Karpas-422 (cell line): ENCODE results near the gene AMELY. TPM values are rescaled to one million over a fixed set of nuclear protein-coding genes. Genes with fewer than 3 reads are reported as not detected.
"Not testable (repeated sequence)": the region's sequence is repeated elsewhere in the genome, so short reads cannot be mapped to it uniquely, and the experiment has no call there.

Experiments used
- DNase-seq: peaks from one replicate; pipeline ENCODE4 v3.0.0-alpha.2; 2015
- H2AFZ ChIP-seq: fragments of 200-600 bp; sonication (generic); 2 replicates; pipeline ENCODE4 v1.6.1; 2014; ENCODE audit warnings: antibody characterized with exemption, low read length, mixed read lengths
- H3K27ac ChIP-seq: fragments of 200-600 bp; sonication (generic); 2 replicates; pipeline ENCODE4 v1.5.1; 2014; ENCODE audit warnings: mild to moderate bottlenecking, low read length, moderate library complexity
- H3K27me3 ChIP-seq: fragments of 200-600 bp; sonication (generic); 2 replicates; pipeline ENCODE4 v1.6.1; 2014; ENCODE audit warnings: low read length, mixed read lengths
- H3K36me3 ChIP-seq: fragments of 200-600 bp; sonication (generic); 2 replicates; pipeline ENCODE4 v1.6.1; 2014; ENCODE audit warnings: low read length, mixed read lengths; ENCODE audit not compliant: insufficient read depth
- H3K4me1 ChIP-seq: fragments of 200-600 bp; sonication (generic); 2 replicates; pipeline ENCODE4 v1.6.1; 2014; ENCODE audit warnings: mild to moderate bottlenecking, low read length, mixed read lengths
- H3K4me2 ChIP-seq: fragments of 200-600 bp; sonication (generic); 2 replicates; pipeline ENCODE4 v1.6.1; 2014; ENCODE audit warnings: low read length, low read depth, mild to moderate bottlenecking; ENCODE audit not compliant: poor library complexity, severe bottlenecking
- H3K4me3 ChIP-seq: fragments of 200-600 bp; sonication (generic); 2 replicates; pipeline ENCODE4 v1.5.1; 2014; ENCODE audit warnings: mild to moderate bottlenecking, antibody characterized with exemption, low read length, mixed read lengths
- H3K79me2 ChIP-seq: fragments of 200-600 bp; sonication (generic); 2 replicates; pipeline ENCODE4 v1.6.1; 2014; ENCODE audit warnings: mild to moderate bottlenecking, low read length, mixed read lengths
- H3K9ac ChIP-seq: fragments of 200-600 bp; sonication (generic); 2 replicates; pipeline ENCODE4 v1.6.0; 2014; ENCODE audit warnings: low read length
- H3K9me2 ChIP-seq: fragments of 200-600 bp; sonication (generic), shearing (Covaris generic); replicated peaks from 2 replicates; pipeline ENCODE4 v1.6.0; 2014; ENCODE audit warnings: mild to moderate bottlenecking, low read length, moderate library complexity; ENCODE audit not compliant: insufficient read depth
- H3K9me3 ChIP-seq: fragments of 300-700, 200-600 bp; sonication (generic); 2 replicates; pipeline ENCODE4 v1.6.1; 2014; ENCODE audit warnings: low read length, mixed read lengths
- H4K20me1 ChIP-seq: fragments of 200-600 bp; sonication (generic); 2 replicates; pipeline ENCODE4 v1.6.1; 2014; ENCODE audit warnings: mild to moderate bottlenecking, antibody characterized with exemption, low read length, low read depth; ENCODE audit not compliant: insufficient read depth
- total RNA-seq: library from RNA; depleted of rRNA; stranded (reverse); fragments of >200 nt; shearing (Covaris generic); gene quantifications from 2 replicates; pipeline ENCODE4 v1.2.3, GENCODE V29; 2014; ENCODE audit warnings: low replicate concordance; rRNA removed

Gene AMELY
- total RNA-seq, 1 experiment from 2014 or later = not detected

DNA sequence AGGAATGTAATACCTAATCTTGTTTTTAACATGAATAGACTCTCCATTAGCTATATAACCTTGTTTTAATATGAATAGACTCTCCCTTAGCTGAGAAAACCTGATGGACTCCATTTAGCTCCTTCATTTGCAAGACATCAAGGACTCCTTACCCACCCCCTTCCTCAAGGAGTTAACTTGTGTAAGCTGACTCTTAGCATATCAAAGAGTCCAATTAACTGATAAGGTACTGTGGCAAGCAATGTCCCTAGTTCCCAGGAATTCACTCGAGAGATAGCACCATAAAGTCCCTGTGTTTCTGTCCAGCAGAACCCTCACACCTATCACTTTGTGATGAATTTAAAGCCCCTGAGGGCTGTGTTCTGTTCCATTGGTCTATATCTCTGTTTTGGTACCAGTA is 16.3 kb downstream of the AMELY start:
- no peaks in the 10 kb centered on the region for H3K27me3 ChIP-seq
- no peaks in the 10 kb centered on the region for H3K4me1 ChIP-seq
- H3K9ac ChIP-seq = no peak overlapping the region
- H3K4me2 ChIP-seq = no peak overlapping the region
- DNase-seq = no peak
- H2AFZ ChIP-seq = no peak overlapping the region
- no peaks in the 10 kb centered on the region for H3K9me2 ChIP-seq
- H3K79me2 ChIP-seq = no peaks in the 10 kb centered on the region
- no peaks in the 10 kb centered on the region for H4K20me1 ChIP-seq
- H3K4me3 ChIP-seq = no peak overlapping the region
- H3K36me3 ChIP-seq = no peaks in the 10 kb centered on the region
- no peaks in the 10 kb centered on the region for H3K9me3 ChIP-seq
- no peak overlapping the region for H3K27ac ChIP-seq

DNA sequence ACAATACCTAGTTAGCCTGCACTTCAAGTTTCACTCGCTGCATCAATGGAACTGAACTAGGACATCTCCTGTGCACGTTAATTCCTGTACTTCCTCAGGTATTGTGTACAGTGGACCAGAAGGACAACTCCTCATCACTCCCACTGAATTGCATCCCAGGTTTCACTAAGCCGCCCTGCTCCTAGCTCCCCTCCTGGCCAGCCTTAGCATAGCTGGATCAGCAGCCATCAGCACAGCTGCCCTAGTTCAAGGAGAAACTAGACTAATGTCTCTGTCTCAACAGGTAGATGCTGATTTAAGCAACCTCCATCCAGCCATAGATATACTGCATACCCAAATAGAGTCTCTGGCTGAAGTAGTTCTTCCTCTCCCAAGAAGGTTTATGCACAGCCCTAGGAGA is 17.1 kb downstream of the AMELY start:
- H3K4me2 ChIP-seq = no peak overlapping the region
- no peaks in the 10 kb centered on the region for H3K79me2 ChIP-seq
- no peak overlapping the region for H3K4me3 ChIP-seq
- no peaks in the 10 kb centered on the region for H3K36me3 ChIP-seq
- H3K4me1 ChIP-seq = no peaks in the 10 kb centered on the region
- no peaks in the 10 kb centered on the region for H3K27me3 ChIP-seq
- no peak overlapping the region for H2AFZ ChIP-seq
- no peak overlapping the region for H3K27ac ChIP-seq
- H4K20me1 ChIP-seq = no peaks in the 10 kb centered on the region
- H3K9me2 ChIP-seq = no peaks in the 10 kb centered on the region
- H3K9me3 ChIP-seq = no peaks in the 10 kb centered on the region
- H3K9ac ChIP-seq = no peak overlapping the region
- no peak for DNase-seq

DNA sequence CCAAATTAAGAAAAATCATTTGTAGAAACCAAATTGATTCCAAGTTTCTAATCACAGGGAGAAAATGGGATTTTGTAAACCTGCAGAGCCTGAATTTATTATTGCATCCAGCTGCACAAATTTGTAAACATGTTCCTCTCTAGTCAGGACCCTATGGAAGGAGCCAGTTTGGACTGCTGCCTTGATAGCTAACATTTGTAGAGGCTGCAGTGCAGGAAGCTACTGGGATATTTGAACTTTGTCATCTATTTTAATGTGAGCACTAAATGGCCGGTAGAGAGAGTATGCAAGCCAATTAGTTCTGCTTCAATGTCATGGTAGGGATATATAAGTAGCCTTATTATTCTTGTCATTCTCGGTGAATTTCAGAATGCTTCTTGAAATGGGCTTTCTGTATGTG is 62.2 kb downstream of the AMELY start:
- no peaks in the 10 kb centered on the region for H3K27me3 ChIP-seq
- H3K4me3 ChIP-seq = no peak overlapping the region
- no peak for DNase-seq
- no peaks in the 10 kb centered on the region for H3K4me1 ChIP-seq
- H3K79me2 ChIP-seq = no peaks in the 10 kb centered on the region
- H4K20me1 ChIP-seq = no peaks in the 10 kb centered on the region
- no peaks in the 10 kb centered on the region for H3K9me2 ChIP-seq
- H3K9ac ChIP-seq = no peak overlapping the region
- H3K27ac ChIP-seq = no peak overlapping the region
- no peak overlapping the region for H3K4me2 ChIP-seq
- H2AFZ ChIP-seq = no peak overlapping the region
- H3K36me3 ChIP-seq = no peaks in the 10 kb centered on the region
- no peaks in the 10 kb centered on the region for H3K9me3 ChIP-seq

DNA sequence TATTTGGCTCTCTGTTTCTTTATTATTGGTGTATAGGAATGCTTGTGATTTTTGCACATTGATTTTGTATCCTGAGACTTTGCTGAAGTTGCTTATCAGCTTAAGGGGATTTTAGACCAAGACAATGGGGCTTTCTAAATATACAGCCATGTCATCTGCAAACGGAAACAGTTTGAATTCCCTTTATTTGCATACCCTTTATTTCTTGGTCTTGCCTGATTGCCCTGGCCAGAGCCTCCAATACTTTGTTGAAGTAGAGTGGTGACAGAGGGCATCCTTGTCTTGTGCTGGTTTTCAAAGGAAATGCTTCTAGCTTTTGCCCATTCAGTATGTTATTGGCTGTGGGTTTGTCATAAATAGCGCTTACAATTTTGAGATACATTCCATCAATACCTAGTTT is 68.9 kb downstream of the AMELY start:
- not testable (repeated sequence) for H3K36me3 ChIP-seq, H3K9ac ChIP-seq, H3K27me3 ChIP-seq, H3K4me3 ChIP-seq, H4K20me1 ChIP-seq, H3K27ac ChIP-seq, H3K9me2 ChIP-seq, DNase-seq, H2AFZ ChIP-seq, H3K4me2 ChIP-seq, H3K4me1 ChIP-seq, H3K9me3 ChIP-seq, H3K79me2 ChIP-seq

Other genes starting within 250 kb of the AMELY start
- not detected in 2 replicates for gene TBL1Y, start 1.1 kb downstream of the AMELY start, total RNA-seq